ENCODE results near the gene CBX7.

GRCh38 chr22:39153220-39153717 lies 789 bp upstream of the CBX7 start:
- TF ChIP-seq CTCF (IDR thresholded peaks at IDR 0.05) (no peak), POLR2A (IDR thresholded peaks at IDR 0.05) (no peak)
